Calu3 (cell line): Measurements from ENCODE around the gene PAM16. TPM values are rescaled to one million over a fixed set of nuclear protein-coding genes. Genes with fewer than 3 reads are reported as not detected.

ENCODE experiments used
- BruUV-seq: library from RNA; stranded (reverse); fragments of 400-500 nt; replicated peaks from 2 replicates; lab custom pipeline; 2021; lab: Mats Ljungman, UMichigan
- CTCF ChIA-PET: fragments of 300-600 bp; sonication (Branson Sonifier 250); formaldehyde crosslinking; loops from one replicate; lab custom pipeline; 2022; ENCODE audit warnings: antibody characterized with exemption; lab: Charles Lee
- DNase-seq: peaks from one replicate; pipeline ENCODE4 v3.0.0; 2022
- H3K27ac Mint-ChIP-seq: one replicate; pipeline ENCODE4 v1.8.0; 2022; ENCODE audit warnings: mixed read lengths; ENCODE audit not compliant: unreplicated experiment
- H3K27me3 Mint-ChIP-seq: one replicate; pipeline ENCODE4 v1.8.0; 2022; ENCODE audit warnings: mixed read lengths; ENCODE audit not compliant: unreplicated experiment
- H3K36me3 Mint-ChIP-seq: one replicate; pipeline ENCODE4 v1.8.0; 2022; ENCODE audit warnings: mild to moderate bottlenecking, moderate library complexity, mixed read lengths; ENCODE audit not compliant: insufficient read depth, unreplicated experiment
- H3K4me1 Mint-ChIP-seq: one replicate; pipeline ENCODE4 v1.8.0; 2022; ENCODE audit warnings: mild to moderate bottlenecking, low read depth, mixed read lengths; ENCODE audit not compliant: unreplicated experiment
- H3K4me3 Mint-ChIP-seq: one replicate; pipeline ENCODE4 v1.8.0; 2022; ENCODE audit warnings: mild to moderate bottlenecking, low read depth, moderate library complexity, mixed read lengths; ENCODE audit not compliant: unreplicated experiment
- H3K9me3 Mint-ChIP-seq: one replicate; pipeline ENCODE4 v1.8.0; 2022; ENCODE audit warnings: low read depth, mixed read lengths; ENCODE audit not compliant: unreplicated experiment
- CTCF ChIP-seq: fragments of 200-600 bp; IDR thresholded peaks from one replicate; pipeline ENCODE4 v1.8.0; 2022; ENCODE audit warnings: antibody characterized with exemption; ENCODE audit not compliant: unreplicated experiment
- intact Hi-C: fragments of 100-400 bp; cut with micrococcal nuclease; formaldehyde crosslinking; loops from one replicate; pipeline ENCODE4 v1.10.0; 2022; ENCODE audit not compliant: unreplicated experiment
- total RNA-seq: library from RNA; stranded (reverse); gene quantifications from 2 replicates; pipeline ENCODE4 v1.2.3, GENCODE V29; 2022

Gene PAM16
- total RNA-seq, 1 experiment from 2014 or later: 72.7 TPM

DNA sequence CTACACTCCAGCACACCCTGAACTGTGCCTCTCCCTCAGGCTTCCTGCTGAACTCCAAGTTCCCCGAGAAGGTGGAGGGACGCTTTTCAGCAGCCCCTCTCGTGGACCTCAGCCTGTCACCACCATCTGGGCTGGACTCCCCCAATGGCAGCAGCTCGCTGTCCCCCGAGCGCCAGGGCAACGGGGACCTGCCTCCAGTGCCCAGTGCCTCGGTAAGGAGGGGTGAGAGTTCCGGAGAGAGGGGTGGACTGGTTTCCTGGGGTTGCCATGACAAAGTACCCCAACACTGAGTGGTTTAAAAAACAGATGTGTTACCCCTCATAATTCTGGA lies 17.8 kb downstream of the PAM16 start:
- no peak for TF ChIP-seq CTCF
- CTCF ChIA-PET: interaction anchor here (1.6 kb wide), 1 partner anchor 9 kb away, joined by 6 read pairs; no protein-coding TSS in a partner anchor
- no peak overlapping the region for H3K4me3 Mint-ChIP-seq
- DNase-seq: no peak
- peaks cover 4% of the 10 kb centered on the region for H3K4me1 Mint-ChIP-seq
- H3K27me3 Mint-ChIP-seq: no peaks in the 10 kb centered on the region
- no peak overlapping the region for H3K27ac Mint-ChIP-seq
- intact Hi-C loops: no loop called here
- peaks cover 51% of the 10 kb centered on the region for H3K36me3 Mint-ChIP-seq
- no TSS peak for BruUV-seq
- no peaks in the 10 kb centered on the region for H3K9me3 Mint-ChIP-seq

- TF ChIP-seq CTCF: no peak
- H3K36me3 Mint-ChIP-seq: peaks cover 51% of the 10 kb centered on the region
- CTCF ChIA-PET: interaction anchor here (1.0 to 1.6 kb wide), 2 partner anchors 9 to 39 kb away, joined by 3 to 6 read pairs; no protein-coding TSS in a partner anchor
- no peak overlapping the region for H3K4me3 Mint-ChIP-seq
- no peak overlapping the region for H3K27ac Mint-ChIP-seq
- DNase-seq: no peak
- intact Hi-C loops: no loop called here
- no peaks in the 10 kb centered on the region for H3K27me3 Mint-ChIP-seq
- no peaks in the 10 kb centered on the region for H3K9me3 Mint-ChIP-seq
- H3K4me1 Mint-ChIP-seq: peaks cover 8% of the 10 kb centered on the region
- BruUV-seq: no TSS peak
Observed at GRCh38 chr16:4332623-4333307, 18.4 kb downstream of the PAM16 start.

- no peak for DNase-seq
- Mint-ChIP-seq H3K27ac (no peak overlapping the region), H3K4me3 (no peak overlapping the region), H3K36me3 (peaks cover 45% of the 10 kb centered on the region), H3K9me3 (no peaks in the 10 kb centered on the region), H3K4me1 (peaks cover 8% of the 10 kb centered on the region), H3K27me3 (no peaks in the 10 kb centered on the region)
- CTCF ChIA-PET: interaction anchor here (1.0 to 6.3 kb wide), 3 partner anchors 38 to 349 kb away, joined by 3 to 89 read pairs (median 7); no protein-coding TSS in a partner anchor
- intact Hi-C loops: no loop called here
- TF ChIP-seq CTCF: no peak
- BruUV-seq: no TSS peak
Observed at GRCh38 chr16:4332083-4332482, 19.0 kb downstream of the PAM16 start.

GRCh38 chr16:4330277-4330874 lies 20.7 kb downstream of the PAM16 start:
- no TSS peak for BruUV-seq

More at GRCh38 chr16:4330277-4330874, 20.7 kb downstream of the PAM16 start:
- CTCF ChIA-PET: interaction anchor here (0.6 to 6.3 kb wide), 12 partner anchors 13 to 347 kb away, joined by 3 to 89 read pairs (median 4); partner anchors contain the start of gene TFAP4
- peak; percentile 99 for TF ChIP-seq CTCF
- intact Hi-C loops: loop anchor here (1.0 kb wide), 2 partner anchors 42 to 130 kb away; no protein-coding TSS in a partner anchor
- peak; percentile 96 for DNase-seq
- H3K27ac Mint-ChIP-seq: no peak overlapping the region
- H3K4me1 Mint-ChIP-seq: peaks cover 8% of the 10 kb centered on the region
- H3K36me3 Mint-ChIP-seq: peaks cover 34% of the 10 kb centered on the region
- H3K4me3 Mint-ChIP-seq: no peak overlapping the region
- H3K27me3 Mint-ChIP-seq: no peaks in the 10 kb centered on the region
- H3K9me3 Mint-ChIP-seq: no peaks in the 10 kb centered on the region
